Caco-2 (cell line): ENCODE data around the gene SBSN. TPM values are rescaled to one million over a fixed set of nuclear protein-coding genes. Genes with fewer than 3 reads are reported as not detected.

ENCODE experiments used
- BruUV-seq: library from RNA; stranded (reverse); fragments of 400-500 nt; replicated peaks from 2 replicates; lab custom pipeline; 2021; lab: Mats Ljungman, UMichigan
- CTCF ChIA-PET: fragments of 300-600 bp; sonication (Branson Sonifier 250); formaldehyde crosslinking; loops from one replicate; lab custom pipeline; 2022; ENCODE audit warnings: antibody characterized with exemption; lab: Charles Lee
- POLR2A ChIA-PET: fragments of 300-600 bp; sonication (Branson Sonifier 250); formaldehyde crosslinking; loops from one replicate; lab custom pipeline; 2022; ENCODE audit warnings: antibody characterized with exemption; lab: Charles Lee
- DNase-seq, 2 experiments: peaks; one replicate each; pipeline versions ENCODE4 v3.0.0 to v3.0.0-alpha.2; 2020 to 2022
- H3K27me3 ChIP-seq: replicated peaks from 2 replicates; pipeline ENCODE4 v1.6.0; 2011; ENCODE audit warnings: low read length; ENCODE audit not compliant: control insufficient read depth, insufficient read depth
- H3K36me3 ChIP-seq: 2 replicates; pipeline ENCODE4 v1.5.1; 2011; ENCODE audit warnings: low read length; ENCODE audit not compliant: control insufficient read depth, insufficient read depth
- H3K4me1 ChIP-seq: fragments of 250-450 bp; sonication (Bioruptor Pico); 2 replicates; pipeline ENCODE4 v1.5.1; 2020; ENCODE audit warnings: mild to moderate bottlenecking
- H3K4me3 ChIP-seq: 2 replicates; pipeline ENCODE4 v1.5.1; 2011; ENCODE audit warnings: low read depth, mild to moderate bottlenecking, control low read depth, low read length
- H3K9me3 ChIP-seq: fragments of 250-450 bp; sonication (Bioruptor Pico); 2 replicates; pipeline ENCODE4 v1.5.1; 2020; ENCODE audit warnings: mild to moderate bottlenecking, moderate library complexity
- H3K27ac Mint-ChIP-seq: one replicate; pipeline ENCODE4 v1.8.0; 2022; ENCODE audit warnings: mixed read lengths; ENCODE audit not compliant: unreplicated experiment
- H3K27me3 Mint-ChIP-seq: one replicate; pipeline ENCODE4 v1.8.0; 2022; ENCODE audit warnings: mixed read lengths; ENCODE audit not compliant: insufficient read depth, unreplicated experiment
- H3K36me3 Mint-ChIP-seq: one replicate; pipeline ENCODE4 v1.8.0; 2022; ENCODE audit warnings: mild to moderate bottlenecking, mixed read lengths; ENCODE audit not compliant: insufficient read depth, unreplicated experiment
- H3K4me1 Mint-ChIP-seq: one replicate; pipeline ENCODE4 v1.8.0; 2022; ENCODE audit warnings: low read depth, mixed read lengths; ENCODE audit not compliant: unreplicated experiment
- H3K4me3 Mint-ChIP-seq: one replicate; pipeline ENCODE4 v1.8.0; 2022; ENCODE audit warnings: mild to moderate bottlenecking, moderate library complexity, mixed read lengths; ENCODE audit not compliant: unreplicated experiment
- H3K9me3 Mint-ChIP-seq: one replicate; pipeline ENCODE4 v1.8.0; 2022; ENCODE audit warnings: mixed read lengths; ENCODE audit not compliant: unreplicated experiment
- CTCF ChIP-seq, 2 experiments: fragments of 200-600 bp in 1 of 2; IDR thresholded peaks; 1 replicate in 1 of 2; 2 replicates in 1 of 2; pipeline versions ENCODE4 v1.5.1 to v1.8.0; 2011 to 2022; ENCODE audit warnings: antibody characterized with exemption in 1 of 2, control low read depth in 1 of 2, inconsistent platforms in 1 of 2, low read depth in 1 of 2, low read length in 1 of 2, mild to moderate bottlenecking in 1 of 2, moderate library complexity in 1 of 2; ENCODE audit not compliant: insufficient read depth in 1 of 2, severe bottlenecking in 1 of 2, unreplicated experiment in 1 of 2
- intact Hi-C: fragments of 100-400 bp; cut with micrococcal nuclease; formaldehyde crosslinking; loops from one replicate; pipeline ENCODE4 v1.10.0; 2022; ENCODE audit not compliant: unreplicated experiment
- total RNA-seq: library from RNA; stranded (reverse); gene quantifications from 2 replicates; pipeline ENCODE4 v1.2.3, GENCODE V29; 2022

The SBSN gene
- total RNA-seq, 1 experiment from 2014 or later, result not detected

- H3K36me3 ChIP-seq, result no peaks in the 10 kb centered on the region; the same call in 1 of the 2 replicates
- Mint-ChIP-seq H3K4me1 (no peaks in the 10 kb centered on the region), H3K9me3 (no peaks in the 10 kb centered on the region), H3K27me3 (no peaks in the 10 kb centered on the region), H3K27ac (no peak overlapping the region), H3K36me3 (peaks cover 16% of the 10 kb centered on the region), H3K4me3 (no peak overlapping the region)
- no peaks in the 10 kb centered on the region for H3K27me3 ChIP-seq
- ChIA-PET POLR2A (no interaction called here), CTCF (no interaction called here)
- H3K4me1 ChIP-seq, result peaks cover 10% of the 10 kb centered on the region; the same call in 1 of the 2 replicates
- no peak for TF ChIP-seq CTCF (IDR thresholded peaks at IDR 0.05; ENCODE audit: insufficient read depth in 1 of 2, low read depth in 1 of 2, low read length in 1 of 2, severe bottlenecking in 1 of 2, unreplicated experiment in 1 of 2)
- no peaks in the 10 kb centered on the region for H3K9me3 ChIP-seq
- intact Hi-C loops, result no loop called here
- no peak overlapping the region for H3K4me3 ChIP-seq
- no TSS peak for BruUV-seq
- DNase-seq, result no peak
Measured at GRCh38 chr19:35512831-35513627, 15.1 kb downstream of the SBSN start.

GRCh38 chr19:35511337-35511736, 16.8 kb downstream of the SBSN start:
- Histone ChIP-seq H3K9me3 (no peaks in the 10 kb centered on the region), H3K36me3 (peaks cover 2% of the 10 kb centered on the region; the same call in 1 of the 2 replicates), H3K27me3 (no peaks in the 10 kb centered on the region), H3K4me1 (peaks cover 11% of the 10 kb centered on the region), H3K4me3 (no peak overlapping the region)
- intact Hi-C loops, result loop anchor here (2.0 kb wide), 1 partner anchor 205 kb away; no protein-coding TSS in a partner anchor
- peak overlapping the region; percentile 99 for H3K4me3 Mint-ChIP-seq
- POLR2A ChIA-PET, result no interaction called here
- DNase-seq, result no peak
- peaks cover 33% of the 10 kb centered on the region for H3K36me3 Mint-ChIP-seq
- no TSS peak for BruUV-seq
- no peaks in the 10 kb centered on the region for H3K27me3 Mint-ChIP-seq
- H3K9me3 Mint-ChIP-seq, result no peaks in the 10 kb centered on the region
- CTCF ChIA-PET, result no interaction called here
- no peak overlapping the region for H3K27ac Mint-ChIP-seq
- no peaks in the 10 kb centered on the region for H3K4me1 Mint-ChIP-seq
- TF ChIP-seq CTCF (IDR thresholded peaks at IDR 0.05; ENCODE audit: insufficient read depth in 1 of 2, low read depth in 1 of 2, low read length in 1 of 2, severe bottlenecking in 1 of 2, unreplicated experiment in 1 of 2), result no peak

GRCh38 chr19:35510626-35510964, 17.5 kb downstream of the SBSN start:
- no peaks in the 10 kb centered on the region for H3K9me3 ChIP-seq
- peak overlapping the region; percentile 24 for H3K4me3 ChIP-seq
- H3K27me3 ChIP-seq, result no peaks in the 10 kb centered on the region
- peaks cover 11% of the 10 kb centered on the region for H3K4me1 ChIP-seq
- CTCF ChIA-PET, result interaction anchor here (0.6 to 1.2 kb wide), 21 partner anchors 10 to 359 kb away, joined by 3 to 6 read pairs (median 4); partner anchors contain the start of genes COX6B1, HAUS5, PSENEN and U2AF1L4
- Mint-ChIP-seq H3K9me3 (no peaks in the 10 kb centered on the region), H3K4me1 (peaks cover under 1% of the 10 kb centered on the region), H3K36me3 (peaks cover 40% of the 10 kb centered on the region), H3K27ac (peak overlapping the region; percentile 99), H3K4me3 (peak overlapping the region; percentile 99), H3K27me3 (no peaks in the 10 kb centered on the region)
- DNase-seq, result no peak
- intact Hi-C loops, result loop anchor here (1.0 to 2.0 kb wide), 2 partner anchors 35 to 206 kb away; partner anchors contain the start of gene TMEM147
- peaks cover 6% of the 10 kb centered on the region for H3K36me3 ChIP-seq
- POLR2A ChIA-PET, result interaction anchor here (0.5 to 1.1 kb wide), 12 partner anchors 8 to 238 kb away, joined by 3 to 9 read pairs (median 4); partner anchors contain the start of genes COX6B1, HAUS5 and LIN37
- BruUV-seq, result no TSS peak
- no peak for TF ChIP-seq CTCF (IDR thresholded peaks at IDR 0.05; ENCODE audit: insufficient read depth in 1 of 2, low read depth in 1 of 2, low read length in 1 of 2, severe bottlenecking in 1 of 2, unreplicated experiment in 1 of 2)
